Measurements from ENCODE around the gene ANKRD6. TPM values are rescaled to one million over a fixed set of nuclear protein-coding genes. Genes with fewer than 3 reads are reported as not detected.

Gene ANKRD6
- total RNA-seq, 1 donor from 2014 or later: 13.5 TPM

DNA sequence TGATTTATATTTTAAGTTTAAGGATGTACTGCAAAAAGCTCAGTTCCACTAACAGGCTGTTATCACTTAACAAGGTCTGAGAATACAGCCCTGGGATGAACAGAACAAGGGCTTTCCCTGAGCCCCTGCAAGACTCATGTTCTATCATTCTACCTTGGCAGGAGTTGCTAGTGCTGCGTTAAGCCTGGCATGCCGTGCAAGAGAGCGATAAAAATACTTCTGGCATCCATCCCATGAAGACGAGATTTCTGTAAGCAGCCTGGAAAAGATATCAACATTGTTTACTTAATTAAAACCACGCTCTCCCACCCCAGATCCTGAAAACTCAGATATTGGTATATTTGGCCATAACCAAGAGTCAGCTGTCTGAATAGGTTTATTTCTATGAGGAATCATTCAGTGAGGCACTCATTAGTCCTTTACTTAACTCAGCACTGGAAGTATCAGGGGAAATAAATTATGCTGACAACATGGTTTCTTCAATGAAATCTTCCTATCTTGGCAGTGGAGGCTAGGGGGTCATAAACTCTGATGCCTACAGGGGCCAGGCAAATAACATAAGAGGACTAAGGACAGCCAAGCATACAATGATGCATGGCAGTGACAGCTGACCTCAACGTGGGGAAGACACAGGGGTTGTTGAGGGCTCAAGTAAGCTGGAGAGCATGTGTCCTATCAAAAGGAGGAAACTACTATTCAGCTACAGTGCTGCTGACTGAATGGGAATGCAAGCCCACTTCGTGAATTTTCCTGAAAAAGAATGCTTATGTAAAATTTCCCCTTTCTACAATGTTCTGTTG lies 243.2 kb downstream of the ANKRD6 start:
- Histone ChIP-seq H3K9me3 (ENCODE audit: insufficient read depth, low read depth, low read length) (no peaks in the 10 kb centered on the region), H3K36me3 (ENCODE audit: insufficient read depth, low read length) (peaks cover 70% of the 10 kb centered on the region), H2AFZ (ENCODE audit: low read depth, low read length) (no peak overlapping the region), H3K27me3 (ENCODE audit: insufficient read depth, low read length) (no peaks in the 10 kb centered on the region), H3K27ac (ENCODE audit: low read depth, low read length) (no peak overlapping the region), H4K20me1 (ENCODE audit: insufficient read depth, low read length) (no peaks in the 10 kb centered on the region), H3K4me1 (ENCODE audit: insufficient read depth, low read length) (no peaks in the 10 kb centered on the region), H3K79me2 (ENCODE audit: insufficient read depth, low read length) (no peaks in the 10 kb centered on the region), H3K9ac (ENCODE audit: low read length) (no peak overlapping the region), H3K4me3 (ENCODE audit: insufficient read depth, low read depth, low read length) (no peak overlapping the region), H3K4me2 (ENCODE audit: low read length) (no peak overlapping the region)
- Mint-ChIP-seq H3K36me3 (ENCODE audit: low read depth, unreplicated experiment) (peaks cover 24% of the 10 kb centered on the region), H3K27me3 (ENCODE audit: low read depth, unreplicated experiment) (no peaks in the 10 kb centered on the region), H3K4me3 (ENCODE audit: unreplicated experiment) (no peak overlapping the region), H3K27ac (ENCODE audit: unreplicated experiment) (no peak overlapping the region), H3K9me3 (ENCODE audit: unreplicated experiment) (no peaks in the 10 kb centered on the region), H3K4me1 (ENCODE audit: low read depth, unreplicated experiment) (peaks cover 1% of the 10 kb centered on the region)
- FAIRE-seq: no peak
- DNase-seq (ENCODE audit: low read depth): peak; percentile 25
- TF ChIP-seq EZH2 (IDR thresholded peaks at IDR 0.05; ENCODE audit: insufficient read depth, low read length): no peak
- TF ChIP-seq, protein P1, sequence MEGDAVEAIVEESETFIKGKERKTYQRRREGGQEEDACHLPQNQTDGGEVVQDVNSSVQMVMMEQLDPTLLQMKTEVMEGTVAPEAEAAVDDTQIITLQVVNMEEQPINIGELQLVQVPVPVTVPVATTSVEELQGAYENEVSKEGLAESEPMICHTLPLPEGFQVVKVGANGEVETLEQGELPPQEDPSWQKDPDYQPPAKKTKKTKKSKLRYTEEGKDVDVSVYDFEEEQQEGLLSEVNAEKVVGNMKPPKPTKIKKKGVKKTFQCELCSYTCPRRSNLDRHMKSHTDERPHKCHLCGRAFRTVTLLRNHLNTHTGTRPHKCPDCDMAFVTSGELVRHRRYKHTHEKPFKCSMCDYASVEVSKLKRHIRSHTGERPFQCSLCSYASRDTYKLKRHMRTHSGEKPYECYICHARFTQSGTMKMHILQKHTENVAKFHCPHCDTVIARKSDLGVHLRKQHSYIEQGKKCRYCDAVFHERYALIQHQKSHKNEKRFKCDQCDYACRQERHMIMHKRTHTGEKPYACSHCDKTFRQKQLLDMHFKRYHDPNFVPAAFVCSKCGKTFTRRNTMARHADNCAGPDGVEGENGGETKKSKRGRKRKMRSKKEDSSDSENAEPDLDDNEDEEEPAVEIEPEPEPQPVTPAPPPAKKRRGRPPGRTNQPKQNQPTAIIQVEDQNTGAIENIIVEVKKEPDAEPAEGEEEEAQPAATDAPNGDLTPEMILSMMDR (IDR thresholded peaks at IDR 0.05; ENCODE audit: insufficient read depth, low read depth, low read length): no peak

DNA sequence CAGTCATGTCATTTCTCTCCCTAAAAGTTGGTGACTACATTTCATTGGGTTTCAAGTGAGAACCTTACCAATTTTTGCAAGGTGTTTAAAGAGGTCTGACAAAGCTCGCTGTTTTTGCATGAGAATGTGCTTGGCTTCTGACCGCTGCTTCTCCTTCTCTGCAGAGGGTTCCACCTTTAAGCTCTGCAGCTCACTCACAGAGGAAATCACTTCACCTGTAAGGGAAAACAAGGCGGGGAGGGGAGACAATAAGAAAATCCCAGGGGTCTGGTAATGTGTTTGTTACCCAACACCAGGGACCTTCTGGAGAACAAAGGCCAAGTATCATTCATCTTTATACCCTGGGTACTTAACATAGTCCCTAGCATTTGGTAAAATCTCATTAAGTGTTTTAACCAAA lies 245.6 kb downstream of the ANKRD6 start:
- no peak overlapping the region for H3K27ac Mint-ChIP-seq (ENCODE audit: unreplicated experiment)

More for the DNA sequence above, 245.6 kb downstream of the ANKRD6 start:
- no peak overlapping the region for H3K27ac ChIP-seq (ENCODE audit: low read depth, low read length)
- Mint-ChIP-seq H3K9me3 (ENCODE audit: unreplicated experiment) (no peaks in the 10 kb centered on the region), H3K4me1 (ENCODE audit: low read depth, unreplicated experiment) (peaks cover 1% of the 10 kb centered on the region), H3K27me3 (ENCODE audit: low read depth, unreplicated experiment) (no peaks in the 10 kb centered on the region), H3K4me3 (ENCODE audit: unreplicated experiment) (no peak overlapping the region), H3K36me3 (ENCODE audit: low read depth, unreplicated experiment) (peaks cover 24% of the 10 kb centered on the region)
- H3K79me2 ChIP-seq (ENCODE audit: insufficient read depth, low read length): no peaks in the 10 kb centered on the region
- H3K27me3 ChIP-seq (ENCODE audit: insufficient read depth, low read length): no peaks in the 10 kb centered on the region
- TF ChIP-seq, protein P1 (IDR thresholded peaks at IDR 0.05; ENCODE audit: insufficient read depth, low read depth, low read length): no peak
- no peak for TF ChIP-seq EZH2 (IDR thresholded peaks at IDR 0.05; ENCODE audit: insufficient read depth, low read length)
- H2AFZ ChIP-seq (ENCODE audit: low read depth, low read length): no peak overlapping the region
- no peak overlapping the region for H3K4me2 ChIP-seq (ENCODE audit: low read length)
- peaks cover 3% of the 10 kb centered on the region for H4K20me1 ChIP-seq (ENCODE audit: insufficient read depth, low read length)
- no peak for DNase-seq (ENCODE audit: low read depth)
- no peak for FAIRE-seq
- H3K4me1 ChIP-seq (ENCODE audit: insufficient read depth, low read length): no peaks in the 10 kb centered on the region
- peaks cover 54% of the 10 kb centered on the region for H3K36me3 ChIP-seq (ENCODE audit: insufficient read depth, low read length)
- no peaks in the 10 kb centered on the region for H3K9me3 ChIP-seq (ENCODE audit: insufficient read depth, low read depth, low read length)
- H3K9ac ChIP-seq (ENCODE audit: low read length): no peak overlapping the region
- no peak overlapping the region for H3K4me3 ChIP-seq (ENCODE audit: insufficient read depth, low read depth, low read length)

Measured in astrocyte (in vitro differentiated cells and primary cell).